NCI-H187 treated with DMSO at 0.1 percent for 48 hours (cell line): Measurements from ENCODE around the gene SPC25.

ENCODE experiments used
- DNase-seq: peaks from one replicate; lab custom pipeline; 2025; lab: John Stamatoyannopoulos, UW

SPC25 gene

DNA sequence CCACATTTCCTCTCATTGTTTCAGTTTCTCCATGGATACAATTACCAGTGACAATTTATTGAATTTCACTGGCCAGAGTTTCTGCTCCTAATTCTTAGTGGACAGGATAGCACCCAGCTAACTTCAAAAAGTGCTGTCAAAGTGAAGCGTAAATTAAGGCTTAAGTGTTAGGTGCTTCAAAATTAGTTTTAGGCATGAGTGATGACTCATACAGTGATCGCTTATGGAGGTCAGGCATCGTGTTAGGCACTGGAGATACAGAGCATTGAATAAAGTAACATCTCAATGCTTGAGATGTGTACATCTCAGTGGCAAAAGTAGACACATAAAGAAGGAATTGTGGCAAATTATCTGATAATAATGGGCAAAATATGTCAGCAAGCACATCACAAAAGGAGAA, 47.0 kb downstream of the SPC25 start:
- DNase-seq = no peak

DNA sequence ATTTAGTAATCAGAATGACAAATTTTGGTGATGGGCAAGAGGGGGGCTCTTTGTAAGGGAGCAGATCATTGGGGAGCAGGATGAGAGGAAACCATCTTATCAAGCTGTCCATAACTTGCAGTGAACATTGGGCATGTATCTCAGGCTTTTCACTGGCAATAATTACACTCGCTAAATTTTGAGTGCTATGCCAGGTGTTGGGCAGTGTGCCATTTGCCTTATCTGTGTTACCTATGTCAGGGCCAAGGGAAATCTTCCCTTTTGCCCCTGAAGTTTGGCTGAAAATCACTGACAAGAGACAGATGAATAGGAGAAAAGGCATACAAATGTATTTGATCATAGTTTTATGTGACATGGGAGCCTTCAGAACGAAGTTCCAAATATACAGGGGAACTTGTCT, 48.8 kb downstream of the SPC25 start:
- DNase-seq = no peak

DNA sequence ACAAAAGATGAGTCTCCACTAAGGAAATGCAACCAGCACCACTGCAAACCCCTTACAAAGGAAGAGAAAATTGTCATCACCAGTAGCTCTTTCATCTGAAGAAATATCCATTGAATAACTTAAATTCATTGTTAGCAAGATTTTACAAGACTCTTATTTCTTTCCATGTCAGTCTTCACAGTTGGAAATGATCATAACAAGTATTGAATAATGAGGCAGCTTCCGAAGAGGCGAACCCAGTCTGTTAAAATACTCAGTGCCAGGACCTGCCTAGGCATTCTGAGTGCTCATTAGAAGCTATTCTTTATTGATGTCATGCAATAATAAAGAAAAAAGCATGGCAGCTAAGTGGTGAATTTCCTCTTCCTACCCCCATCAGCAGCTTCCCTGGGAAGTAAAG, 54.3 kb downstream of the SPC25 start:
- DNase-seq = no peak

DNA sequence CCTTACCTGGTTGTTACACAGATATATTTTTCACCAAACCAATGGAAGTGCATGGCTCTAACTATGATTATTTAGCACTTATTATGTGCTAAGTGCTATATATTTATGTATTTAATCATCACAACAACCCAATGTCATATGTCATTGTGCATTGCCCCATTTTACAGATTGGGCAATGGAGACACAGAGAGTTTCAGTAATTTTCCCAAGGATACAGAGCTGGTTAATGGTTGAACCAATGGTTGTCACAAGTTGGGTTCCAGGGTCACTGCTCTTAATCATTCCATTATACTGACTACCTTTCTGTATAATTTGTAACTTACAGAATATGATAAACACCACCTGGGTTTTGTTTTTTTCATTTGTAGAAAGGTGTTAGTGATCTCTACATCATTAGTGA, 58.6 kb downstream of the SPC25 start:
- no peak for DNase-seq

DNA sequence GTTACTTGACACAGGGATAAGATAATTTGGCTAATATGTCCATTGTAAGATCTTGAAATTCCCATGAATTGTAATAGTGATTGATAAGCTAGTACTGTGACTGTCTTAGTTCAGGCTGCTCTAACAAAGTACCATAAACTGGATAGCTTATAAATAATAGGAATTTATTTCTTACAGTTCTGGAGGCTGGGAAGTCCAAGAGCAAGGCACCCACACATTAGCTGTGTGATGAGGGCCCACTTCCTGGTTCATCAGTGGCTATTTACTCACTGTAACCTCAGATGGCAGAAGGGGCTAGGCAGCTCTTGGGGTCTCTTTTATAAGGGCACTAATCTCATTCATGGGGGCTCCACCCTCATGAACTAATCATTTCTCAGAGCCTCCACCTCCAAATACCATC, 59.3 kb downstream of the SPC25 start:
- no peak for DNase-seq

DNA sequence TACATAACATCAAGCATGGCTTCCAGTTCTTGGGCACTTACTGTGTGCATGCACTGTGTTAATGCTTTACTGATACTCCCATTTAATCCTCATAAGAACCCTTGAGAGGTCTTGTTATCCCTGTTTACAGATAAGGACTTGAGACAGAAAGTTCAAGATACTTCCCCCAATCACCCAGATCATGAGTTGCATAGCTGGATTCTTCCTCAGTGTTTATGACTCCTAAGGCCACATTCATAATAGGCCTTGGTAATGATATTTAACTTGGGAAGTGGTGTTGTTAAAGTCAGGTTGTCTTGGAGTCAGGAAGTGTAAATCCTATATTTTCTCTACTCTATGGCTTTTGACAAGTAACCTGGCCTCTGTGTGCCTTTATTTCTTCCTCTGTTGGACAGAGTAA, 65.1 kb downstream of the SPC25 start:
- no peak for DNase-seq

DNA sequence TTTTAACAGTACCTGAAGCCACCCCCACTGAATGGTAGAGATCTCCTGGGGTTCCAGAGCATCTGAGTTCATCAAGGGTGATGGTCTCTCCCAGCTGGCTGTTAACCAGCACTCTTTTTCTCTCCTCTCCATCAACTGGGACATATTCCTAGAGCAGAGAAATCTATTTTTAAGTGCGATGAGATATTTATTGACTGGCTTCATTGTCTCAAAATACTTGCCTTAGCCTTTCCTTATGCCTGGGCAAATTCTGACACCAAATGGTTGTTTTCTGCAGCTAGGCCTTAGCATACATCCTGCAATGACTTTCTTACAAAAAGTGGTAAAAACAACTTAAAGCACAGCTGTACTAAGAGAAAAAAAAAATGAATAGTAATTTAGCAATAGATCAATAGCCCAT, 68.2 kb downstream of the SPC25 start:
- DNase-seq = no peak

DNA sequence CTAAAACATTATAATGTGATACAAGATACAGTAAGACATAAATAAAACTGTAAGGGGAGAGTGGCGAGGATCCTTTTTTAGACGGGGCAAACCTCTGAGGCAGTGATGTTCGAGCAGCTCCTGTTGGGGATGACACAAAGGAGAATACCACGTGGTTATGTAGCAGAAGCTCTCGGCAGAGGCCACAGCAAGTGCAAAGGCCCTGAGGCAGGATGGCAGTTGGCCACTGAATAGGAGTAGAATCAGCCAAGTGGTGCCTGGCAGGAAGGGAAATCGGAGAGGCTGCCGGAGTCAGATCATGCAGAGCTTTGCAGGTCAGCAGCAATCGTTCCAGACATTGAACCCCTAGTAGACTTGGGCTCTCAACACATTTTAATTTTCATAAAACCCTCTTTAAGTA, 68.7 kb downstream of the SPC25 start:
- DNase-seq = no peak
